GM18873 (cell line): Measurements from ENCODE around the gene SSH2.

Experiments
- ATAC-seq: cut with Tn5 transposase; IDR thresholded peaks from one replicate; pipeline ENCODE4 v1.9.1; 2021; ENCODE audit warnings: mild to moderate bottlenecking, moderate library complexity, moderate number of reproducible peaks; ENCODE audit not compliant: unreplicated experiment, low FRiP score

The SSH2 gene

GRCh38 chr17:29595107-29595942, 334.7 kb downstream of the SSH2 start:
- ATAC-seq: no peak

GRCh38 chr17:29594519-29595090, 335.4 kb downstream of the SSH2 start:
- ATAC-seq: no peak

- no peak for ATAC-seq
Observed at GRCh38 chr17:29593591-29594518, 336.2 kb downstream of the SSH2 start.

DNA sequence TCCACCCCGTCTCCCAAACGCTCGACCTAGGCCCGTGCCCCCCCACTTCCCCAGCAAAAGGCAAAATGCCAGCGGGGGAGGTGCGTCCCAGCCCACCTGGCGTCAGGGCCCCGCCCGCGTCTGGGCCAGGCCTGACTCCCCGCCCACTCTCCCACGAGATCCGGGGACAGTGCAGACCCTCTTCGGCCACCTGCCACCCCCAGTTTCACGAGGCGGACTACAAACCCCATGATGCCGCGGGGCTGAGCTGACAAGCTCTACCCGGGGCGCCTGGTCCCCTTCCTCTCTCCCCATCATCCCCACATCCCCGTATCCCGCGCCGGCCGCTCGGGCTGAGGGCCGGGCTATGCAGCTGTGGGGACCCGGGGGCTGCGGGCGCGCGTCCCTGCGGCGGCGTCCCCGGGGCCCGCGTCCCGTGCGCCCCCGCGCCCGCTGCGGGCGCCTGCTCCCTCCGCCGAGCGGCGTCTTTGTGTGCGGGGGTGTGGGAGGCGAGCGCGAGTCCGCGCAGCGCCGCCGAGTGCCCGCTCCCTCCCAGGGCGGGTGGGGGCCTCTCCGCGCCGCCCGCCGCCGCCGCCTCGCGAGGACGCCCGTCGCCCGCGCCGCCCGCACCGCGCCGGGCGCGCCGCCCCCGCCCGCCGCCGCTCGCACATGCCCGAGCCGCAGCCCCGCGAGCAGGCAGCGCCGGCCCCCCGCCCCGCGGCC, 337.0 kb downstream of the SSH2 start, which contains the start of gene ANKRD13B:
ANKRD13B (plus strand) TSS at position 283 of the 702 bp plus-strand sequence. CDS start 490 bp downstream, outside the sequence.
- ATAC-seq: no peak

DNA sequence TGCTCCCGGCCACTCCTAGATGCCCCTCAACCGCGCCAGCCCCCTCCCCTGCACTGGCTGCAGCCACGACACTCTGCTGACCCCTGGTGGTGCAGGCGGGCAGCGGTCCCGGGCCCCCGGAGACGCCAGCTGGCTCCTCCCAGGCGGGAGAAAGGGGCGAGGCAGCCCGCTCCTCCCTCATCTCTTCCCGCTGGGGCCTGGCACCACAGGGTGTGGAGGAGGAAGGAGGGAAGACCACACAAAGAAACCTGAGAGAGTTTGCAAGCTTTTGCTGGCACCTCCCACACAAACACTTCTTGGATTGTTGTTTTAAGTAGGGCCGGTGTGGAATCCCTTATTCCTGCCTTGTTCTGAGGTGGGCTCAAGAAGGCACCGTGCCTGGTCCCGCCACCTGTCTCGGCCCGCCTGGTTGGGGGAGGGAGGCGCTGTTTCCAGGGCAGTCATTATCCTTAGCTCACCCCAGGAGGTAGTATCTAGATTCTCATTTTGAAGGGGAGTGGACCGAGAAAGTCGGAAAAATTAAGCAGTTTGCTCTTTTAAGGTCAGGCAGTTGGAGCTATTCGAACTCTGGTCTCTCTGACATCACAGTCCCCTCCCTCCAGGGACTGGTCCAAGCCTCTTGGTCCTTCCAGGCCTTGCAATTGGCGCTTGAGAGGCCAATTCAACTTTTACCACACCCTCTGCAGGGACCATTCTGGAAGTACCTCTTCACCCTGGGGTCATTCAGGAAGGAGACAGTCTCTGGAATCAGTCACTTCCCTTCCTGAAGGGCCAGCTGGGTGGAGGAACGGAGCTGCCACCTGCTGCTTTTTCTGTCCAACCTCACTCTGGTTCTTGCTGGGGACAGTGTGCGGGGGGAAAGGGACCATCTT, 338.1 kb downstream of the SSH2 start:
- ATAC-seq: no peak

GRCh38 chr17:29591146-29591736, 338.8 kb downstream of the SSH2 start:
- ATAC-seq: no peak

DNA sequence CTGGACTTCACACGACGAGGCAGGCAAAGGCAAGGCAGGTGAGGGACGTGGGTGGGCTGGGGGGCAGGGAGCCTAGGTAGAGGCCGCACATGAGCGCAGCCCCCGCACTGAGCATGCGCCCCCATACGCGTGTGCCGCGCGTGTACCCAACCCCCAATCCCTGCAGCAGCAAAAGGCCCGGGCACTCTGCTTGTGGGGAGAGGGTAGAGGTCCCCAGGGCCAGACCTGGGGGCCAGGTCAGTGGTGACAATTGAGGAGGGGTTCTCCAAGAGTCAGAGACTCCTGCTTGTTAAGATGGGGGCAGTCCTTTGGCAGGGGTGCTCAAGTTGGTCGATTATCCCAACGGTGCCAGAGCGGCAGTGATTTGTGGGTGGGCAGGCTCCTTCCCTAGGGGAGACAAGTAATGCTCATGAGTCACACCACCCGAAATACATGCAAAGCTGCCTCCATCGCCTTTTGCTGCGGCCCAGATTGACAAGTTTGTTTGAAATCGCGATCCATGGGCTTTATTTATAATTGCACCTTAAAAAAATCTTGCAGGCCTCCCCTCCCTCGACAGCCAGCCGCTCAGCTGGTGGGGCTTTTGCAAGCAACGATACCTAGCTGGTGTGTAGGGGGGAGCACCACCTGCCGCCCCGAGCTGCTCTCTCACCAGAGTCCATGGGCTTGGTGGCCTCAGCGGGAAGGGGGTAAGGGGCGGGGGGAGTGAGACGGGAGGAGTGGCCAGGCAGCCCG, 339.4 kb downstream of the SSH2 start:
- no peak for ATAC-seq

GRCh38 chr17:29589524-29590410, 340.3 kb downstream of the SSH2 start, which contains the start of gene GIT1:
Gene GIT1 (minus strand): TSS chr17:29589648. CDS start chr17:29589378, 270 bp downstream.
- ATAC-seq: no peak

- ATAC-seq: no peak
Observed at GRCh38 chr17:29588562-29589411, 341.2 kb downstream of the SSH2 start.

- ATAC-seq: no peak
Observed at GRCh38 chr17:29588017-29588561, 341.9 kb downstream of the SSH2 start.

GRCh38 chr17:29587591-29587990, 342.4 kb downstream of the SSH2 start:
- ATAC-seq: no peak

GRCh38 chr17:29586676-29587469, 343.2 kb downstream of the SSH2 start:
- ATAC-seq: no peak

- no peak for ATAC-seq
Observed at GRCh38 chr17:29585080-29585751, 344.8 kb downstream of the SSH2 start.

GRCh38 chr17:29584452-29585079, 345.5 kb downstream of the SSH2 start:
- no peak for ATAC-seq
